Measurements from ENCODE around the gene SH3PXD2A. TPM values are rescaled to one million over a fixed set of nuclear protein-coding genes. Genes with fewer than 3 reads are reported as not detected.

The SH3PXD2A gene
- total and polyA plus RNA-seq, 9 of the 15 experiments (the other 6 are each of a cell fraction or from before 2014, with no cell fraction given): 0.41 to 9.3 (median 2.5) TPM

DNA sequence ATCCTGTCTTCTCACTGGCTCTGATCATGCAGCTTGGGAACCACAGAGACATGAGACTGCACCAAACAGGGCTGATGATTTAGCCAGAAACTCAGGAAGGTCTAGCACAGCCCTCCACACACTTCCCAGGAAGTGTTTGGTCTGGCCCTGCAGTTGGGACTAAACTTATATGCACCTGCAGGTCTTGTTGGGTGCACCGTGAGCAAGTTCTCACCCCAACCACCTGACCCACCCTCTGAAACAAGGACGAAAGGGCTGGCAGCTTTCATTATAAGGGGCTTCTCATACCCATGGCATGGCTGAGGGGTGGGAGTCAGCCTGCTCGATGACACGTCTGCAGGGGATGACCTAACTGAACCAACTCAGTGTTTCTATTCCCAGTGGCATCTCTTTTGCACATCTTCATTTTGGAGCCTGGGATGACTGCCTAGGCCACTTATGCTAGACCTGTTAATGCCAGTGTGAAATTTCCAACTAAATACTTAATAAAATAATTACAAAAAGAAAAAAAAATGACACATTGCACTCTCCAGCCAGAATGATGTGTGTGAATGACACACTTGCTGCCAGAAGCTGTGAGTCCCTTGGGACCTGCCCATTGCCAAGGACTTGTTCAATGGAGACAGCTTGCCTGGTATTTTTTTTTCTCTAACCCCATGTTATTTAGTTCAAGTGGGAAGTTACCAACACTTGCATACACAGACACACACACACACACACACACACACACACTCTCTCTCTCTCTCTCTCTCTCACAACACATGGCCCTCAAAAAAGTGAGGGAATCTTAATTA, 259.2 kb downstream of the SH3PXD2A start (continued):
- TF ChIP-seq, protein P1, sequence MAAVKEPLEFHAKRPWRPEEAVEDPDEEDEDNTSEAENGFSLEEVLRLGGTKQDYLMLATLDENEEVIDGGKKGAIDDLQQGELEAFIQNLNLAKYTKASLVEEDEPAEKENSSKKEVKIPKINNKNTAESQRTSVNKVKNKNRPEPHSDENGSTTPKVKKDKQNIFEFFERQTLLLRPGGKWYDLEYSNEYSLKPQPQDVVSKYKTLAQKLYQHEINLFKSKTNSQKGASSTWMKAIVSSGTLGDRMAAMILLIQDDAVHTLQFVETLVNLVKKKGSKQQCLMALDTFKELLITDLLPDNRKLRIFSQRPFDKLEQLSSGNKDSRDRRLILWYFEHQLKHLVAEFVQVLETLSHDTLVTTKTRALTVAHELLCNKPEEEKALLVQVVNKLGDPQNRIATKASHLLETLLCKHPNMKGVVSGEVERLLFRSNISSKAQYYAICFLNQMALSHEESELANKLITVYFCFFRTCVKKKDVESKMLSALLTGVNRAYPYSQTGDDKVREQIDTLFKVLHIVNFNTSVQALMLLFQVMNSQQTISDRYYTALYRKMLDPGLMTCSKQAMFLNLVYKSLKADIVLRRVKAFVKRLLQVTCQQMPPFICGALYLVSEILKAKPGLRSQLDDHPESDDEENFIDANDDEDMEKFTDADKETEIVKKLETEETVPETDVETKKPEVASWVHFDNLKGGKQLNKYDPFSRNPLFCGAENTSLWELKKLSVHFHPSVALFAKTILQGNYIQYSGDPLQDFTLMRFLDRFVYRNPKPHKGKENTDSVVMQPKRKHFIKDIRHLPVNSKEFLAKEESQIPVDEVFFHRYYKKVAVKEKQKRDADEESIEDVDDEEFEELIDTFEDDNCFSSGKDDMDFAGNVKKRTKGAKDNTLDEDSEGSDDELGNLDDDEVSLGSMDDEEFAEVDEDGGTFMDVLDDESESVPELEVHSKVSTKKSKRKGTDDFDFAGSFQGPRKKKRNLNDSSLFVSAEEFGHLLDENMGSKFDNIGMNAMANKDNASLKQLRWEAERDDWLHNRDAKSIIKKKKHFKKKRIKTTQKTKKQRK (IDR thresholded peaks at IDR 0.05; ENCODE audit: borderline replicate concordance, low read depth, low read length): no peak
- no peak for TF ChIP-seq MNT (conservative IDR thresholded peaks at IDR 0.05)
- TF ChIP-seq HMBOX1 (IDR thresholded peaks at IDR 0.05): no peak
- no peak for TF ChIP-seq C11orf30 (IDR thresholded peaks at IDR 0.05; ENCODE audit: low read depth)
- TF ChIP-seq ZNF140 (CRISPR knock-in tag; IDR thresholded peaks at IDR 0.05): no peak
- TF ChIP-seq ZFPM2 (CRISPR knock-in tag; IDR thresholded peaks at IDR 0.05): no peak
- TF ChIP-seq HSF4 (CRISPR knock-in tag; IDR thresholded peaks at IDR 0.05; ENCODE audit: borderline replicate concordance): no peak
- no peak for TF ChIP-seq CBX1 (IDR thresholded peaks at IDR 0.05; ENCODE audit: low read depth)
- TF ChIP-seq, protein P2, sequence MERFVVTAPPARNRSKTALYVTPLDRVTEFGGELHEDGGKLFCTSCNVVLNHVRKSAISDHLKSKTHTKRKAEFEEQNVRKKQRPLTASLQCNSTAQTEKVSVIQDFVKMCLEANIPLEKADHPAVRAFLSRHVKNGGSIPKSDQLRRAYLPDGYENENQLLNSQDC (CRISPR knock-in tag; IDR thresholded peaks at IDR 0.05): no peak
- no peak for TF ChIP-seq ZNF280A (IDR thresholded peaks at IDR 0.05; ENCODE audit: low read depth, partially characterized antibody)

All from K562 (cell line).